ENCODE measurements around the gene ZNF213. TPM values are rescaled to one million over a fixed set of nuclear protein-coding genes. Genes with fewer than 3 reads are reported as not detected.

ZNF213 gene
- total RNA-seq, 1 experiment from 2014 or later, result 12.3 TPM

DNA sequence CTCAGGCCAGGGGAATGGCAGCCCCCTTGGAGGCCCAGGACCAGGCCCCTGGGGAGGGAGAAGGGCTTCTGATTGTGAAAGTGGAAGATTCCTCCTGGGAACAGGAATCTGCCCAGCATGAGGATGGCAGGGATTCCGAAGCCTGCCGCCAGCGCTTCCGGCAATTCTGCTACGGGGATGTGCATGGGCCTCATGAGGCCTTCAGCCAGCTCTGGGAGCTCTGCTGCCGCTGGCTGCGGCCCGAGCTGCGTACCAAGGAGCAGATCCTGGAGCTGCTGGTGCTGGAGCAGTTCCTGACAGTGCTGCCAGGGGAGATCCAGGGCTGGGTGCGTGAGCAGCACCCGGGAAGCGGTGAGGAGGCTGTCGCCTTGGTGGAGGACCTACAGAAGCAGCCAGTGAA, 2.4 kb downstream of the ZNF213 start:
- DNase-seq (ENCODE audit: low read depth, low spot score) (no peak), ATAC-seq (no peak)
- BruUV-seq (replicated peaks), result no TSS peak
- Histone ChIP-seq H3K4me3 (ENCODE audit: low read depth in 2 of 2, low read length in 2 of 2) (no peak overlapping the region), H3K27ac (ENCODE audit: low read length) (no peak overlapping the region), H3K9me3 (ENCODE audit: control insufficient read depth, insufficient read depth, low read depth, low read length) (no peaks in the 10 kb centered on the region), H3K36me3 (ENCODE audit: control insufficient read depth, insufficient read depth, low read length) (peaks cover 10% of the 10 kb centered on the region; the same call in 1 of the 2 replicates), H3K4me1 (ENCODE audit: control insufficient read depth, insufficient read depth, low read length) (peaks cover 7% of the 10 kb centered on the region; the same call in 1 of the 2 replicates), H3K27me3 (ENCODE audit: control insufficient read depth, insufficient read depth, low read length) (no peaks in the 10 kb centered on the region)
- in situ Hi-C loops (cut with HindIII; ENCODE audit: low pct_unique_long_range_greater_than_20kb, low sequenced_read_pairs), result no loop called here
- ChIA-PET CTCF (no interaction called here), POLR2A (interaction anchor here (0.8 kb wide), 1 partner anchor 12 kb away, joined by 3 read pairs; no protein-coding TSS in a partner anchor)
- no peak for TF ChIP-seq TCF7L2 (IDR thresholded peaks at IDR 0.05; ENCODE audit: low read depth, low read length)
- no peak for TF ChIP-seq POLR2AphosphoS5 (IDR thresholded peaks at IDR 0.05; ENCODE audit: low read depth, low read length)
- TF ChIP-seq, protein P1, sequence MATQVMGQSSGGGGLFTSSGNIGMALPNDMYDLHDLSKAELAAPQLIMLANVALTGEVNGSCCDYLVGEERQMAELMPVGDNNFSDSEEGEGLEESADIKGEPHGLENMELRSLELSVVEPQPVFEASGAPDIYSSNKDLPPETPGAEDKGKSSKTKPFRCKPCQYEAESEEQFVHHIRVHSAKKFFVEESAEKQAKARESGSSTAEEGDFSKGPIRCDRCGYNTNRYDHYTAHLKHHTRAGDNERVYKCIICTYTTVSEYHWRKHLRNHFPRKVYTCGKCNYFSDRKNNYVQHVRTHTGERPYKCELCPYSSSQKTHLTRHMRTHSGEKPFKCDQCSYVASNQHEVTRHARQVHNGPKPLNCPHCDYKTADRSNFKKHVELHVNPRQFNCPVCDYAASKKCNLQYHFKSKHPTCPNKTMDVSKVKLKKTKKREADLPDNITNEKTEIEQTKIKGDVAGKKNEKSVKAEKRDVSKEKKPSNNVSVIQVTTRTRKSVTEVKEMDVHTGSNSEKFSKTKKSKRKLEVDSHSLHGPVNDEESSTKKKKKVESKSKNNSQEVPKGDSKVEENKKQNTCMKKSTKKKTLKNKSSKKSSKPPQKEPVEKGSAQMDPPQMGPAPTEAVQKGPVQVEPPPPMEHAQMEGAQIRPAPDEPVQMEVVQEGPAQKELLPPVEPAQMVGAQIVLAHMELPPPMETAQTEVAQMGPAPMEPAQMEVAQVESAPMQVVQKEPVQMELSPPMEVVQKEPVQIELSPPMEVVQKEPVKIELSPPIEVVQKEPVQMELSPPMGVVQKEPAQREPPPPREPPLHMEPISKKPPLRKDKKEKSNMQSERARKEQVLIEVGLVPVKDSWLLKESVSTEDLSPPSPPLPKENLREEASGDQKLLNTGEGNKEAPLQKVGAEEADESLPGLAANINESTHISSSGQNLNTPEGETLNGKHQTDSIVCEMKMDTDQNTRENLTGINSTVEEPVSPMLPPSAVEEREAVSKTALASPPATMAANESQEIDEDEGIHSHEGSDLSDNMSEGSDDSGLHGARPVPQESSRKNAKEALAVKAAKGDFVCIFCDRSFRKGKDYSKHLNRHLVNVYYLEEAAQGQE (IDR thresholded peaks at IDR 0.05; ENCODE audit: insufficient read depth in 1 of 2, low read depth in 2 of 2, low read length in 1 of 2), result no peak
- TF ChIP-seq SIN3A (IDR thresholded peaks at IDR 0.05; ENCODE audit: borderline replicate concordance, insufficient read depth, low read depth, low read length), result no peak
- TF ChIP-seq, protein P2, sequence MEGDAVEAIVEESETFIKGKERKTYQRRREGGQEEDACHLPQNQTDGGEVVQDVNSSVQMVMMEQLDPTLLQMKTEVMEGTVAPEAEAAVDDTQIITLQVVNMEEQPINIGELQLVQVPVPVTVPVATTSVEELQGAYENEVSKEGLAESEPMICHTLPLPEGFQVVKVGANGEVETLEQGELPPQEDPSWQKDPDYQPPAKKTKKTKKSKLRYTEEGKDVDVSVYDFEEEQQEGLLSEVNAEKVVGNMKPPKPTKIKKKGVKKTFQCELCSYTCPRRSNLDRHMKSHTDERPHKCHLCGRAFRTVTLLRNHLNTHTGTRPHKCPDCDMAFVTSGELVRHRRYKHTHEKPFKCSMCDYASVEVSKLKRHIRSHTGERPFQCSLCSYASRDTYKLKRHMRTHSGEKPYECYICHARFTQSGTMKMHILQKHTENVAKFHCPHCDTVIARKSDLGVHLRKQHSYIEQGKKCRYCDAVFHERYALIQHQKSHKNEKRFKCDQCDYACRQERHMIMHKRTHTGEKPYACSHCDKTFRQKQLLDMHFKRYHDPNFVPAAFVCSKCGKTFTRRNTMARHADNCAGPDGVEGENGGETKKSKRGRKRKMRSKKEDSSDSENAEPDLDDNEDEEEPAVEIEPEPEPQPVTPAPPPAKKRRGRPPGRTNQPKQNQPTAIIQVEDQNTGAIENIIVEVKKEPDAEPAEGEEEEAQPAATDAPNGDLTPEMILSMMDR (IDR thresholded peaks at IDR 0.05), result no peak
- intact Hi-C loops (cut with micrococcal nuclease; ENCODE audit: unreplicated experiment), result no loop called here

DNA sequence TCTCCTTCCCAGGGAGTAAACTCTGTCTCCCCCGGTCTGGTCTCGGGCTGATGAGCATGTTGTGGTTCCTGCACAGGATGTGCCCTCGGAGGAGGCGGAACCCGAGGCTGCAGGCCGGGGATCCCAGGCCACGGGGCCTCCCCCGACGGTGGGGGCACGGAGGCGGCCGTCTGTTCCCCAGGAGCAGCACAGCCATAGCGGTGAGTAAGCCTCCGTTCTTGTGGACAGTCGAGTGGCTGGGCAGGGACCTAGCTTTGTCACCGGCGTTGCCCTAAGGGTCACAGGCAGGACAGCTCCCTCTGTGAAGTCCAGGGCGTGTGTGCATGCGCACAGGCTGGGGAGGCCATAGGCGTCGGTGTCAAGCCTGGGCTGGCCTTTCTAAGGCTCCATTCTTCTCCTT, 3.5 kb downstream of the ZNF213 start:
- ChIA-PET CTCF (no interaction called here), POLR2A (no interaction called here)
- no TSS peak for BruUV-seq (replicated peaks)

More for the DNA sequence above, 3.5 kb downstream of the ZNF213 start:
- H3K4me3 ChIP-seq (ENCODE audit: low read depth in 2 of 2, low read length in 2 of 2), result no peak overlapping the region
- H3K4me1 ChIP-seq (ENCODE audit: control insufficient read depth, insufficient read depth, low read length), result peaks cover 7% of the 10 kb centered on the region; the same call in 1 of the 2 replicates
- H3K27me3 ChIP-seq (ENCODE audit: control insufficient read depth, insufficient read depth, low read length), result no peaks in the 10 kb centered on the region
- H3K27ac ChIP-seq (ENCODE audit: low read length), result no peak overlapping the region
- TF ChIP-seq, protein P2 (IDR thresholded peaks at IDR 0.05), result no peak
- TF ChIP-seq, protein P1 (IDR thresholded peaks at IDR 0.05; ENCODE audit: insufficient read depth in 1 of 2, low read depth in 2 of 2, low read length in 1 of 2), result no peak
- TF ChIP-seq POLR2AphosphoS5 (IDR thresholded peaks at IDR 0.05; ENCODE audit: low read depth, low read length), result no peak
- TF ChIP-seq SIN3A (IDR thresholded peaks at IDR 0.05; ENCODE audit: borderline replicate concordance, insufficient read depth, low read depth, low read length), result no peak
- TF ChIP-seq TCF7L2 (IDR thresholded peaks at IDR 0.05; ENCODE audit: low read depth, low read length), result no peak
- ATAC-seq (no peak), DNase-seq (ENCODE audit: low read depth, low spot score) (no peak)
- peaks cover 10% of the 10 kb centered on the region; the same call in 1 of the 2 replicates for H3K36me3 ChIP-seq (ENCODE audit: control insufficient read depth, insufficient read depth, low read length)
- intact Hi-C loops (cut with micrococcal nuclease; ENCODE audit: unreplicated experiment) (no loop called here), in situ Hi-C loops (cut with HindIII; ENCODE audit: low pct_unique_long_range_greater_than_20kb, low sequenced_read_pairs) (no loop called here)
- no peaks in the 10 kb centered on the region for H3K9me3 ChIP-seq (ENCODE audit: control insufficient read depth, insufficient read depth, low read depth, low read length)

Measured in Panc1 (cell line).